Measurements from ENCODE around the gene RNF20.

GRCh38 chr9:101587332-101588043 is 53.8 kb downstream of the RNF20 start:
- TF ChIP-seq ZNF274 (IDR thresholded peaks at IDR 0.05; ENCODE audit: insufficient read depth, insufficient read length), result no peak
- no peak for TF ChIP-seq EZH2 (IDR thresholded peaks at IDR 0.05; ENCODE audit: borderline replicate concordance, control insufficient read depth, low read depth, low read length)
- TF ChIP-seq POLR2A (IDR thresholded peaks at IDR 0.05; ENCODE audit: low read depth, low read length), result no peak
- no peak for TF ChIP-seq NR2C2 (IDR thresholded peaks at IDR 0.05; ENCODE audit: borderline replicate concordance, control insufficient read depth, insufficient read length, low read depth)
- TF ChIP-seq CTCF (IDR thresholded peaks at IDR 0.05 in 2 of 3, conservative IDR thresholded peaks at IDR 0.05 in 1 of 3; ENCODE audit: control insufficient read depth in 2 of 3, extremely low read depth in 1 of 3, insufficient read depth in 1 of 3, low read depth in 3 of 3, low read length in 3 of 3), result no peak
- no peak for TF ChIP-seq MYC (IDR thresholded peaks at IDR 0.05; ENCODE audit: insufficient read depth, insufficient read length, insufficient replicate concordance, low read length, severe bottlenecking)
- TF ChIP-seq CREM (IDR thresholded peaks at IDR 0.05; ENCODE audit: low read depth), result no peak
- no peak for TF ChIP-seq FOXM1 (IDR thresholded peaks at IDR 0.05; ENCODE audit: low read depth, low read length)
- no peak for TF ChIP-seq JUNB (IDR thresholded peaks at IDR 0.05)
- no peak for TF ChIP-seq EGR1 (IDR thresholded peaks at IDR 0.05; ENCODE audit: borderline replicate concordance in 1 of 2, low read depth in 2 of 2, low read length in 2 of 2)
- no peak for TF ChIP-seq SIN3A (IDR thresholded peaks at IDR 0.05; ENCODE audit: low read depth, low read length)
- TF ChIP-seq CUX1 (IDR thresholded peaks at IDR 0.05; ENCODE audit: insufficient replicate concordance, low read depth, low read length), result no peak
- TF ChIP-seq HDAC6 (IDR thresholded peaks at IDR 0.05; ENCODE audit: unreplicated experiment), result no peak
- TF ChIP-seq GABPA (IDR thresholded peaks at IDR 0.05; ENCODE audit: low read depth), result no peak

Measured in GM12878 (cell line).